Nephron (organoid): ENCODE results near the gene ITIH2.
"Not testable (repeated sequence)": the region's sequence is repeated elsewhere in the genome, so short reads cannot be mapped to it uniquely, and the experiment has no call there.

Source experiments
- H3K27ac Mint-ChIP-seq, 3 experiments: 2 replicates each; pipeline ENCODE4 v1.8.0; 2020; ENCODE audit warnings: mixed read lengths in 3 of 3, mild to moderate bottlenecking in 2 of 3, moderate library complexity in 1 of 3
- H3K27me3 Mint-ChIP-seq: 2 replicates; pipeline ENCODE4 v1.8.0; 2021; ENCODE audit warnings: low read depth, mild to moderate bottlenecking, moderate library complexity, mixed read lengths
- H3K36me3 Mint-ChIP-seq: 2 replicates; pipeline ENCODE4 v1.8.0; 2020; ENCODE audit warnings: low read depth, mixed read lengths
- H3K4me1 Mint-ChIP-seq: 2 replicates; pipeline ENCODE4 v1.8.0; 2020; ENCODE audit warnings: mixed read lengths
- H3K4me3 Mint-ChIP-seq, 3 experiments: 2 replicates each; pipeline ENCODE4 v1.8.0; 2020; ENCODE audit warnings: mild to moderate bottlenecking in 3 of 3, mixed read lengths in 3 of 3, moderate library complexity in 2 of 3
- H3K9me3 Mint-ChIP-seq: 2 replicates; pipeline ENCODE4 v1.8.0; 2020; ENCODE audit warnings: mixed read lengths
- TF ChIP-seq, protein P1 (sequence below), 3 experiments: fragments of 200-600 bp; sonication (generic); IDR thresholded peaks; one replicate each; pipeline ENCODE4 v1.5.0; 2021; ENCODE audit warnings: antibody characterized with exemption in 3 of 3; ENCODE audit not compliant: unreplicated experiment in 3 of 3

Gene ITIH2

DNA sequence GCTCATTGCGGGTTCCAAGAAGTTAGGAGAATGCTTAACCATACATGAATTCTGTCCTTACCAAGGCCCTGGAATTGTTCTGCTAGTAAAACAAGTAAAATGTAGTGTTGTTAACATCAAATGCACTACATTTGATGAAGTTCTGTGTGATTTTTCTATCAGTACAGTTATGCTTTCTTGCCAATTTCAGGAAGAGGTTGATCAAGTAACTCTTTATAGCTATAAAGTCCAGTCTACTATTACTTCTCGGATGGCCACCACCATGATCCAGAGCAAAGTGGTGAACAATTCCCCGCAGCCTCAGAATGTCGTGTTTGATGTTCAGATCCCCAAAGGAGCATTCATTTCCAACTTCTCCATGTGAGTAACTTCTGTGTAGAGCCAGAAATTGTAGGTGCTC lies 5.7 kb downstream of the ITIH2 start:
- Mint-ChIP-seq H3K27ac (no peak overlapping the region), H3K4me1 (no peaks in the 10 kb centered on the region), H3K36me3 (no peaks in the 10 kb centered on the region), H3K27me3 (peaks cover 11% of the 10 kb centered on the region), H3K4me3 (no peak overlapping the region), H3K9me3 (no peaks in the 10 kb centered on the region)
- TF ChIP-seq, protein P1, sequence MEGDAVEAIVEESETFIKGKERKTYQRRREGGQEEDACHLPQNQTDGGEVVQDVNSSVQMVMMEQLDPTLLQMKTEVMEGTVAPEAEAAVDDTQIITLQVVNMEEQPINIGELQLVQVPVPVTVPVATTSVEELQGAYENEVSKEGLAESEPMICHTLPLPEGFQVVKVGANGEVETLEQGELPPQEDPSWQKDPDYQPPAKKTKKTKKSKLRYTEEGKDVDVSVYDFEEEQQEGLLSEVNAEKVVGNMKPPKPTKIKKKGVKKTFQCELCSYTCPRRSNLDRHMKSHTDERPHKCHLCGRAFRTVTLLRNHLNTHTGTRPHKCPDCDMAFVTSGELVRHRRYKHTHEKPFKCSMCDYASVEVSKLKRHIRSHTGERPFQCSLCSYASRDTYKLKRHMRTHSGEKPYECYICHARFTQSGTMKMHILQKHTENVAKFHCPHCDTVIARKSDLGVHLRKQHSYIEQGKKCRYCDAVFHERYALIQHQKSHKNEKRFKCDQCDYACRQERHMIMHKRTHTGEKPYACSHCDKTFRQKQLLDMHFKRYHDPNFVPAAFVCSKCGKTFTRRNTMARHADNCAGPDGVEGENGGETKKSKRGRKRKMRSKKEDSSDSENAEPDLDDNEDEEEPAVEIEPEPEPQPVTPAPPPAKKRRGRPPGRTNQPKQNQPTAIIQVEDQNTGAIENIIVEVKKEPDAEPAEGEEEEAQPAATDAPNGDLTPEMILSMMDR (IDR thresholded peaks at IDR 0.05; ENCODE audit: unreplicated experiment in 3 of 3): no peak

DNA sequence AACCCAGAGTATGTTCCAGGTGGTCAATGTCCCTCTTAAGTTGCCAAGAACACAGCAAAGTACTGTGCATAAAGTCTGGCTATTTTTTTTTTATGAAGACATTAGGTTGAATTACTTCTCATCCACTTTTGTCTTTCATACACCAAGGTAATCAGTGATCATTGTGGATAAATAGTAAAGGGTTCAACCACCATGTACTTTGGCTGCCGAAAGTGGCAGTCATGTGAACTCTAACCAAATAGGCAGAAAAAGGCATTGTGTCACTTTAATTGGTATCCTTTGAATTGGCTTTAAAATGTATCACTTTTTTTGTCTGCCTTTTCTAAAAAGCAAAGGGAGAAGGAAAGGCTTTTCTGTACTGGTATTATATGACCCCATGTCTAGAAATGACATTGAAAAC lies 7.3 kb downstream of the ITIH2 start:
- no peaks in the 10 kb centered on the region for H3K4me1 Mint-ChIP-seq
- TF ChIP-seq, protein P1 (IDR thresholded peaks at IDR 0.05; ENCODE audit: unreplicated experiment in 3 of 3): no peak
- no peak overlapping the region for H3K27ac Mint-ChIP-seq
- H3K9me3 Mint-ChIP-seq: no peaks in the 10 kb centered on the region
- peaks cover 14% of the 10 kb centered on the region for H3K27me3 Mint-ChIP-seq
- H3K4me3 Mint-ChIP-seq: no peak overlapping the region
- H3K36me3 Mint-ChIP-seq: no peaks in the 10 kb centered on the region

DNA sequence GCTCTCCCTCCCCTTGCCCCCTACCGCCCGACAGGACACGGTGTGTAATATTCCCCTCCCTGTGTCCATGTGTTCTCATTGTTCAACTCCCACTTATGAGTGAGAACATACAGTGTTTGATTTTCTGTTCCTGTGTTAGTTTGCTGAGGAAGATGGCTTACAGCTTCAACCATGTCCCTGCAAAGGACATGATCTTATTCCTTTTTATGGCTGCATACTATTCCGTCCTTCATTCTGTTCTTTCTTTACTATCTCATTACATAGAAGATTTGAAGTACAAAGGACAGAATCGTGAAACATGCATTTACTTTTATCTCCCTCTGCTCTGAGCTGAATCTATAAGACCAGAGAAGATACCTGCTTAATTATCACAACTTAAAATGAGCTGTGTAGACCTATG lies 8.0 kb downstream of the ITIH2 start:
- H3K4me3 Mint-ChIP-seq, H3K9me3 Mint-ChIP-seq, H3K27ac Mint-ChIP-seq, H3K4me1 Mint-ChIP-seq, H3K36me3 Mint-ChIP-seq: not testable (repeated sequence)
- H3K27me3 Mint-ChIP-seq: peaks cover 11% of the 10 kb centered on the region

DNA sequence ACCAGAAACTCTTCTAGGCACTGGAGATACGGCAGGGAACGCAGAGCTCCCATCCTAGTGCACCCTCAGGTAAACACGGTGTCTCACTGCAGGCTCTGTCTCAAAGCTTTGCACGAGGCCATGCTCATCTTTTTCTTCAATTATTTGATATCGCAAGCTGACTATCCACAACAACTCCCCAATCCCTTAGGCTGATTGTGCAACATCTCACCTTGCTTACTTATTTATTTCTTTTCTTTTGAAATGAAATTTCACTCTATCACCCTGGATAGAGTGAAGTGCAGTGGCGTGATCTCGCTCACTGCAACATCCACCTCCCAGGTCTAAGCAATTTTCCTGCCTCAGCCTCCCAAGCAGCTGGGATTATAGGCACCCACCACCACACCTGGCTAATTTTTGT lies 12.4 kb downstream of the ITIH2 start:
- TF ChIP-seq, protein P1 (IDR thresholded peaks at IDR 0.05; ENCODE audit: unreplicated experiment in 3 of 3): no peak
- no peaks in the 10 kb centered on the region for H3K9me3 Mint-ChIP-seq
- H3K27me3 Mint-ChIP-seq: peaks cover 8% of the 10 kb centered on the region
- H3K36me3 Mint-ChIP-seq: no peaks in the 10 kb centered on the region
- H3K4me3 Mint-ChIP-seq: no peak overlapping the region
- no peaks in the 10 kb centered on the region for H3K4me1 Mint-ChIP-seq
- no peak overlapping the region for H3K27ac Mint-ChIP-seq

DNA sequence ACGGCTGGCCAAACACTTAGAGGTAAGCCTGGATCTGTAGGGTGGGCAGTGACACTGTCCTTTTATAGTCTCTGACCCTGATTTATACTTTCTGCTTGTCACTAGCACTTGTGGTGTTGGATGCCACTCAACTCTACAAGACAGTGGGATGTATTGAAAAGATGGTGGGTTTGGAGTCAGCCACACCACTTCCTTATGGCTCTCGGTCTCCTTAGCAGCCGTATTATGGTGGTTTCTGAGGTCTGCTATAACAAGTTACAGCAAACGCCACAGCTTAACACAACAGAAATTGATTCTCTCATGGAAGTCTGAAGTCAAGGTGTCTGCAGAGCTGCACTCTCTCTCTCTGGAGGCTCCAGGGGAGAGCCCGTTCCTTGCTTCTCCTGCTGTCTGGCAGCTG lies 14.7 kb downstream of the ITIH2 start:
- no peaks in the 10 kb centered on the region for H3K9me3 Mint-ChIP-seq
- H3K36me3 Mint-ChIP-seq: no peaks in the 10 kb centered on the region

DNA sequence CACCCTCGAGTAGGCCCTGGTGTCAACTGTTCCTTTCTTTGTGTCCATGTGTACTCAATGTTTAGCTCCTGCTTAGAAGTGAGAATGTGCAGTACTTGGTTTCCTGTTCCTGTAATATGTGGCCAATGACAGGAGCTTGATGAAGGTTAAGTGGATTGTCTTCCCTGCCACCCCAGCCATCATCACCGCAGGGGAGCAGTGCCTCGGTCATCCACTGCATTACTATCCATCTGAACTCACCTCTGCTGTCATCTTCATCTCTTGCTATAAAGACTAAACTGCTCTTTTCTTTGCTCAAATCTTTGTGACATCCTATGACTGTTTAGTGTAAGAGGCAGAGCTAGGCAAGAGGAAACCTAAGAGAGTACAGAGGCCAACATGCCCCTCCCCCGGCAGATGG lies 15.6 kb downstream of the ITIH2 start:
- Mint-ChIP-seq H3K27ac (no peak overlapping the region), H3K4me1 (no peaks in the 10 kb centered on the region), H3K36me3 (no peaks in the 10 kb centered on the region), H3K9me3 (no peaks in the 10 kb centered on the region), H3K27me3 (peaks cover 24% of the 10 kb centered on the region), H3K4me3 (no peak overlapping the region)
- TF ChIP-seq, protein P1 (IDR thresholded peaks at IDR 0.05; ENCODE audit: unreplicated experiment in 3 of 3): no peak

More for the DNA sequence above, 14.7 kb downstream of the ITIH2 start:
- Mint-ChIP-seq H3K4me3 (no peak overlapping the region), H3K27ac (no peak overlapping the region), H3K4me1 (no peaks in the 10 kb centered on the region), H3K27me3 (peaks cover 18% of the 10 kb centered on the region)
- TF ChIP-seq, protein P1 (IDR thresholded peaks at IDR 0.05; ENCODE audit: unreplicated experiment in 3 of 3): no peak
